HepG2 (cell line): ENCODE data around the gene TAF13. TPM values are rescaled to one million over a fixed set of nuclear protein-coding genes. Genes with fewer than 3 reads are reported as not detected.
A peak's percentile ranks its signal among the peaks of the same experiment; 100 is the strongest.

Source experiments
- ESRRA ChIP-seq: sonication (generic); formaldehyde crosslinking; IDR thresholded peaks from 2 replicates; pipeline ENCODE4 v1.5.1; 2020; ENCODE audit warnings: mild to moderate bottlenecking, low read depth, missing genetic modification reagents
- GATAD2A ChIP-seq: IDR thresholded peaks from 2 replicates; pipeline ENCODE4 v1.6.1; 2016
- GPN1 ChIP-seq: sonication (generic); formaldehyde crosslinking; IDR thresholded peaks from 2 replicates; pipeline ENCODE4 v1.5.1; 2020; ENCODE audit warnings: missing genetic modification reagents, borderline replicate concordance
- MEF2D ChIP-seq: sonication (generic); formaldehyde crosslinking; IDR thresholded peaks from 2 replicates; pipeline ENCODE4 v1.5.1; 2020; ENCODE audit warnings: mild to moderate bottlenecking, missing genetic modification reagents
- MEIS1 ChIP-seq: sonication (generic); formaldehyde crosslinking; IDR thresholded peaks from 2 replicates; pipeline ENCODE4 v1.9.0; 2021; ENCODE audit warnings: mild to moderate bottlenecking, missing genetic modification reagents, moderate library complexity, borderline replicate concordance
- PITX1 ChIP-seq: sonication (generic); formaldehyde crosslinking; IDR thresholded peaks from 2 replicates; pipeline ENCODE4 v1.5.1; 2020; ENCODE audit warnings: mild to moderate bottlenecking, missing genetic modification reagents
- RBFOX2 ChIP-seq: fragments of 200-400 bp; formaldehyde crosslinking; IDR thresholded peaks from 2 replicates; pipeline ENCODE4 v1.6.1; 2017; ENCODE audit warnings: low read depth, mild to moderate bottlenecking, low read length
- WIZ ChIP-seq: sonication (generic); formaldehyde crosslinking; IDR thresholded peaks from 2 replicates; pipeline ENCODE4 v1.5.1; 2020; ENCODE audit warnings: mild to moderate bottlenecking, missing genetic modification reagents
- ZNF292 ChIP-seq: sonication (generic); formaldehyde crosslinking; IDR thresholded peaks from 2 replicates; pipeline ENCODE4 v1.8.1; 2022; ENCODE audit warnings: mild to moderate bottlenecking, low read depth, missing genetic modification reagents, borderline replicate concordance
- ZNF30 ChIP-seq: sonication (generic); formaldehyde crosslinking; IDR thresholded peaks from 2 replicates; pipeline ENCODE4 v1.5.0; 2020; ENCODE audit warnings: mild to moderate bottlenecking, missing genetic modification reagents
- ZNF44 ChIP-seq: sonication (generic); formaldehyde crosslinking; IDR thresholded peaks from 2 replicates; pipeline ENCODE4 v1.5.1; 2020; ENCODE audit warnings: mild to moderate bottlenecking, missing genetic modification reagents
- ZNF564 ChIP-seq: sonication (generic); formaldehyde crosslinking; IDR thresholded peaks from 2 replicates; pipeline ENCODE4 v1.8.1; 2023; ENCODE audit warnings: mild to moderate bottlenecking, missing genetic modification reagents
- ZSCAN29 ChIP-seq: sonication (generic); formaldehyde crosslinking; conservative IDR thresholded peaks from 2 replicates; pipeline ENCODE4 v1.4.0; 2020; ENCODE audit warnings: mild to moderate bottlenecking, missing genetic modification reagents
- polyA plus RNA-seq, 8 experiments: library from polyadenylated mRNA; depleted of rRNA in 3 of 8; stranded (reverse) in 7 of 8; unstranded in 1 of 8; fragments of >200 nt; fragmentation: Illumina TruSeq in 4 of 8; extraction: Trizol in 4 of 8; gene quantifications; 2 replicates each; pipeline versions ENCODE4 v1.2.1 to v1.2.3, GENCODE V29; 2011 to 2016; ENCODE audit warnings: low read depth in 4 of 8, missing spikeins in 1 of 8, mixed read lengths in 1 of 8; ENCODE audit not compliant: insufficient read depth in 1 of 8
- total RNA-seq, 5 experiments: library from RNA; depleted of rRNA; stranded (reverse); fragments of >200 nt; fragmentation: Illumina TruSeq; extraction: Trizol; gene quantifications; 2 replicates each; pipeline ENCODE4 v1.2.3, GENCODE V29; 2016; ENCODE audit warnings: low read depth in 1 of 5
- TF ChIP-seq, protein P1 (sequence below): sonication (generic); formaldehyde crosslinking; conservative IDR thresholded peaks from 2 replicates; pipeline ENCODE4 v1.8.0; 2022; ENCODE audit warnings: mild to moderate bottlenecking, moderate library complexity, missing genetic modification reagents
- TF ChIP-seq, protein P2 (sequence below): sonication (generic); formaldehyde crosslinking; IDR thresholded peaks from 2 replicates; pipeline ENCODE4 v1.4.0; 2020; ENCODE audit warnings: mild to moderate bottlenecking, missing genetic modification reagents
- TF ChIP-seq, protein P3 (sequence below): sonication (generic); formaldehyde crosslinking; IDR thresholded peaks from 2 replicates; pipeline ENCODE4 v1.5.0; 2020; ENCODE audit warnings: mild to moderate bottlenecking, low read depth, missing genetic modification reagents, borderline replicate concordance
- TF ChIP-seq, protein P4 (sequence below), 2 experiments: IDR thresholded peaks; 2 replicates each; pipeline ENCODE4 v1.6.1; 2011 to 2012; ENCODE audit warnings: low read length in 2 of 2, borderline replicate concordance in 1 of 2, low read depth in 1 of 2, mild to moderate bottlenecking in 1 of 2, moderate library complexity in 1 of 2
- TF ChIP-seq, protein P5 (sequence below): sonication (generic); formaldehyde crosslinking; IDR thresholded peaks from 2 replicates; pipeline ENCODE4 v1.4.0; 2020; ENCODE audit warnings: mild to moderate bottlenecking, missing genetic modification reagents
- TF ChIP-seq, protein P6 (sequence below): sonication (generic); formaldehyde crosslinking; conservative IDR thresholded peaks from 2 replicates; pipeline ENCODE4 v1.4.0; 2020; ENCODE audit warnings: missing genetic modification reagents

TAF13 gene
- total and polyA plus RNA-seq, 2 of the 13 experiments (the other 11 are each of a cell fraction or from before 2014, with no cell fraction given): 11.5 to 36.3 TPM

DNA sequence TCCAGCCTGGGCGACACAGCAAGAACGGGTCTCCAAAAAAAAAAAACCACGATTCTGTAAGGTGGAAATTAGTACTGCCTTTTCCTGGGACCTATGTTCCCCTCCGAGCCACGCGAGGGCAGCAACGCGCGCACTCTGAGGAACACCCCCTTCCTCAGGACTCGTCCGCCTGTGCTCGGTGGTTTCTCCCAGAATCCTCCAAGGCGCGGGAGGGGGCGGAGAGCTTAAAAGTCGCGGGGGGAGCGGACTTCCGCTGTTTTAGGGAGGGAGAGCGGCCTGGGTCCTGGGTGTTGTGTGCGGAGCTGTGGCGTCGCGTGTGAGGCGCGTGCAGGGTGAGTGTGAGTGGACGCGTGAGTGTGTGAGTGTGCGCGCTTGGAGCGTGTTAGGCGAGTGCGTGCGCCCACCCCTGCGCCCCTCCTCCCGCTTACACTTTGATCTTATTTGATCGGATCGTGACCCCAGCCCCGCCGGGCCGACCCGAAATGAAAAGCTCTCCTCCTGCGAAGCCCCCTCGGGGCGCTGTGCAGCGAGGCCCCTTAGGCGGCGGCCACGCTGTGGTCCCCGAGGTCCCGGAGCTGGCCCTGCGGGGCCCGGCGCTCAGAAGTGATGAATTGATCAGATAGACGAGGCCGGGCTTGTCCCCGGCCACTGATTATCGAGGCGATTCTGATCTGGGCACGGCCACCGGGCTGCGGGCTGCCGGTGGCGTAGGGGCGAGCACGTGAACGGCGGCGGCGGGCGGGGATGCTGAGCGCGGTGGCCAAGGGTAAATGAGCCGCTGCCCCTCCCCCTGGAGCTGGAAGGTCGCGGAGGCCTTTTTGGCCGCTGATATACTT is 24.4 kb upstream of the TAF13 start (continued):
- peak; percentile 75 for TF ChIP-seq ESRRA
- peak; percentile 91; the same call in 1 of the 2 replicates for TF ChIP-seq ZNF30 (CRISPR knock-in tag)
- TF ChIP-seq ZNF44 (CRISPR knock-in tag): peak; percentile 60; the same call in 1 of the 2 replicates
- TF ChIP-seq ZSCAN29 (CRISPR knock-in tag): no peak; the same call in 1 of the 2 replicates
- TF ChIP-seq, protein P1, sequence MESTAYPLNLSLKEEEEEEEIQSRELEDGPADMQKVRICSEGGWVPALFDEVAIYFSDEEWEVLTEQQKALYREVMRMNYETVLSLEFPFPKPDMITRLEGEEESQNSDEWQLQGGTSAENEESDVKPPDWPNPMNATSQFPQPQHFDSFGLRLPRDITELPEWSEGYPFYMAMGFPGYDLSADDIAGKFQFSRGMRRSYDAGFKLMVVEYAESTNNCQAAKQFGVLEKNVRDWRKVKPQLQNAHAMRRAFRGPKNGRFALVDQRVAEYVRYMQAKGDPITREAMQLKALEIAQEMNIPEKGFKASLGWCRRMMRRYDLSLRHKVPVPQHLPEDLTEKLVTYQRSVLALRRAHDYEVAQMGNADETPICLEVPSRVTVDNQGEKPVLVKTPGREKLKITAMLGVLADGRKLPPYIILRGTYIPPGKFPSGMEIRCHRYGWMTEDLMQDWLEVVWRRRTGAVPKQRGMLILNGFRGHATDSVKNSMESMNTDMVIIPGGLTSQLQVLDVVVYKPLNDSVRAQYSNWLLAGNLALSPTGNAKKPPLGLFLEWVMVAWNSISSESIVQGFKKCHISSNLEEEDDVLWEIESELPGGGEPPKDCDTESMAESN (CRISPR knock-in tag): peak; percentile 94
- peak; percentile 95 for TF ChIP-seq WIZ
- TF ChIP-seq, protein P2, sequence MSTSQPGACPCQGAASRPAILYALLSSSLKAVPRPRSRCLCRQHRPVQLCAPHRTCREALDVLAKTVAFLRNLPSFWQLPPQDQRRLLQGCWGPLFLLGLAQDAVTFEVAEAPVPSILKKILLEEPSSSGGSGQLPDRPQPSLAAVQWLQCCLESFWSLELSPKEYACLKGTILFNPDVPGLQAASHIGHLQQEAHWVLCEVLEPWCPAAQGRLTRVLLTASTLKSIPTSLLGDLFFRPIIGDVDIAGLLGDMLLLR: peak; percentile 83
- TF ChIP-seq MEIS1 (CRISPR knock-in tag): peak; percentile 85; the same call in 1 of the 2 replicates
- TF ChIP-seq MEF2D (CRISPR knock-in tag): peak; percentile 91
- peak; percentile 70 for TF ChIP-seq GPN1 (CRISPR knock-in tag)
- peak; percentile 87; the same call in 1 of the 2 replicates for TF ChIP-seq PITX1 (CRISPR knock-in tag)
- TF ChIP-seq, protein P3, sequence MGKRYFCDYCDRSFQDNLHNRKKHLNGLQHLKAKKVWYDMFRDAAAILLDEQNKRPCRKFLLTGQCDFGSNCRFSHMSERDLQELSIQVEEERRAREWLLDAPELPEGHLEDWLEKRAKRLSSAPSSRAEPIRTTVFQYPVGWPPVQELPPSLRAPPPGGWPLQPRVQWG (CRISPR knock-in tag): no peak
- peak; percentile 93 for TF ChIP-seq ZNF564 (CRISPR knock-in tag)
- TF ChIP-seq GATAD2A (CRISPR knock-in tag): peak; percentile 79
- peak; percentile 100 for TF ChIP-seq RBFOX2
- TF ChIP-seq ZNF292: no peak; the same call in none of the 2 replicates
- TF ChIP-seq, protein P4, sequence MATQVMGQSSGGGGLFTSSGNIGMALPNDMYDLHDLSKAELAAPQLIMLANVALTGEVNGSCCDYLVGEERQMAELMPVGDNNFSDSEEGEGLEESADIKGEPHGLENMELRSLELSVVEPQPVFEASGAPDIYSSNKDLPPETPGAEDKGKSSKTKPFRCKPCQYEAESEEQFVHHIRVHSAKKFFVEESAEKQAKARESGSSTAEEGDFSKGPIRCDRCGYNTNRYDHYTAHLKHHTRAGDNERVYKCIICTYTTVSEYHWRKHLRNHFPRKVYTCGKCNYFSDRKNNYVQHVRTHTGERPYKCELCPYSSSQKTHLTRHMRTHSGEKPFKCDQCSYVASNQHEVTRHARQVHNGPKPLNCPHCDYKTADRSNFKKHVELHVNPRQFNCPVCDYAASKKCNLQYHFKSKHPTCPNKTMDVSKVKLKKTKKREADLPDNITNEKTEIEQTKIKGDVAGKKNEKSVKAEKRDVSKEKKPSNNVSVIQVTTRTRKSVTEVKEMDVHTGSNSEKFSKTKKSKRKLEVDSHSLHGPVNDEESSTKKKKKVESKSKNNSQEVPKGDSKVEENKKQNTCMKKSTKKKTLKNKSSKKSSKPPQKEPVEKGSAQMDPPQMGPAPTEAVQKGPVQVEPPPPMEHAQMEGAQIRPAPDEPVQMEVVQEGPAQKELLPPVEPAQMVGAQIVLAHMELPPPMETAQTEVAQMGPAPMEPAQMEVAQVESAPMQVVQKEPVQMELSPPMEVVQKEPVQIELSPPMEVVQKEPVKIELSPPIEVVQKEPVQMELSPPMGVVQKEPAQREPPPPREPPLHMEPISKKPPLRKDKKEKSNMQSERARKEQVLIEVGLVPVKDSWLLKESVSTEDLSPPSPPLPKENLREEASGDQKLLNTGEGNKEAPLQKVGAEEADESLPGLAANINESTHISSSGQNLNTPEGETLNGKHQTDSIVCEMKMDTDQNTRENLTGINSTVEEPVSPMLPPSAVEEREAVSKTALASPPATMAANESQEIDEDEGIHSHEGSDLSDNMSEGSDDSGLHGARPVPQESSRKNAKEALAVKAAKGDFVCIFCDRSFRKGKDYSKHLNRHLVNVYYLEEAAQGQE (IDR thresholded peaks at IDR 0.05; ENCODE audit: borderline replicate concordance in 1 of 2, low read depth in 1 of 2, low read length in 2 of 2): peak in 1 of 2 experiments; percentile 70; a peak in 1 of 4 replicates
- TF ChIP-seq, protein P5, sequence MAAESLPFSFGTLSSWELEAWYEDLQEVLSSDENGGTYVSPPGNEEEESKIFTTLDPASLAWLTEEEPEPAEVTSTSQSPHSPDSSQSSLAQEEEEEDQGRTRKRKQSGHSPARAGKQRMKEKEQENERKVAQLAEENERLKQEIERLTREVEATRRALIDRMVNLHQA: no peak
- TF ChIP-seq, protein P6, sequence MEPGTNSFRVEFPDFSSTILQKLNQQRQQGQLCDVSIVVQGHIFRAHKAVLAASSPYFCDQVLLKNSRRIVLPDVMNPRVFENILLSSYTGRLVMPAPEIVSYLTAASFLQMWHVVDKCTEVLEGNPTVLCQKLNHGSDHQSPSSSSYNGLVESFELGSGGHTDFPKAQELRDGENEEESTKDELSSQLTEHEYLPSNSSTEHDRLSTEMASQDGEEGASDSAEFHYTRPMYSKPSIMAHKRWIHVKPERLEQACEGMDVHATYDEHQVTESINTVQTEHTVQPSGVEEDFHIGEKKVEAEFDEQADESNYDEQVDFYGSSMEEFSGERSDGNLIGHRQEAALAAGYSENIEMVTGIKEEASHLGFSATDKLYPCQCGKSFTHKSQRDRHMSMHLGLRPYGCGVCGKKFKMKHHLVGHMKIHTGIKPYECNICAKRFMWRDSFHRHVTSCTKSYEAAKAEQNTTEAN (CRISPR knock-in tag): peak; percentile 98
